Measurements from ENCODE around the gene TCERG1. TPM values are rescaled to one million over a fixed set of nuclear protein-coding genes. Genes with fewer than 3 reads are reported as not detected.

The TCERG1 gene
- total RNA-seq, 4 donors from 2014 or later = 63.0 to 232 (median 104) TPM

GRCh38 chr5:146402949-146403348 lies 44.2 kb upstream of the TCERG1 start:
- no peaks in the 10 kb centered on the region for H3K36me3 ChIP-seq
- H3K4me1 ChIP-seq = no peaks in the 10 kb centered on the region
- no peak overlapping the region for H3K4me3 ChIP-seq
- TF ChIP-seq, protein P1, sequence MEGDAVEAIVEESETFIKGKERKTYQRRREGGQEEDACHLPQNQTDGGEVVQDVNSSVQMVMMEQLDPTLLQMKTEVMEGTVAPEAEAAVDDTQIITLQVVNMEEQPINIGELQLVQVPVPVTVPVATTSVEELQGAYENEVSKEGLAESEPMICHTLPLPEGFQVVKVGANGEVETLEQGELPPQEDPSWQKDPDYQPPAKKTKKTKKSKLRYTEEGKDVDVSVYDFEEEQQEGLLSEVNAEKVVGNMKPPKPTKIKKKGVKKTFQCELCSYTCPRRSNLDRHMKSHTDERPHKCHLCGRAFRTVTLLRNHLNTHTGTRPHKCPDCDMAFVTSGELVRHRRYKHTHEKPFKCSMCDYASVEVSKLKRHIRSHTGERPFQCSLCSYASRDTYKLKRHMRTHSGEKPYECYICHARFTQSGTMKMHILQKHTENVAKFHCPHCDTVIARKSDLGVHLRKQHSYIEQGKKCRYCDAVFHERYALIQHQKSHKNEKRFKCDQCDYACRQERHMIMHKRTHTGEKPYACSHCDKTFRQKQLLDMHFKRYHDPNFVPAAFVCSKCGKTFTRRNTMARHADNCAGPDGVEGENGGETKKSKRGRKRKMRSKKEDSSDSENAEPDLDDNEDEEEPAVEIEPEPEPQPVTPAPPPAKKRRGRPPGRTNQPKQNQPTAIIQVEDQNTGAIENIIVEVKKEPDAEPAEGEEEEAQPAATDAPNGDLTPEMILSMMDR (IDR thresholded peaks at IDR 0.05) = no peak
- TF ChIP-seq POLR2A (IDR thresholded peaks at IDR 0.05) = no peak
- H3K27ac ChIP-seq = no peak overlapping the region
- no peaks in the 10 kb centered on the region for H3K27me3 ChIP-seq
- H3K9me3 ChIP-seq = no peaks in the 10 kb centered on the region
- DNase-seq = no peak

GRCh38 chr5:146409054-146409671 lies 38.0 kb upstream of the TCERG1 start:
- no peak for TF ChIP-seq POLR2A (IDR thresholded peaks at IDR 0.05)
- TF ChIP-seq, protein P1 (IDR thresholded peaks at IDR 0.05) = no peak
- DNase-seq = no peak
- H3K27me3 ChIP-seq = no peaks in the 10 kb centered on the region
- no peaks in the 10 kb centered on the region for H3K9me3 ChIP-seq
- H3K36me3 ChIP-seq = no peaks in the 10 kb centered on the region
- no peak overlapping the region for H3K4me3 ChIP-seq
- no peak overlapping the region for H3K27ac ChIP-seq
- no peaks in the 10 kb centered on the region for H3K4me1 ChIP-seq

GRCh38 chr5:146410272-146410671 lies 36.9 kb upstream of the TCERG1 start:
- no peaks in the 10 kb centered on the region for H3K4me1 ChIP-seq
- H3K36me3 ChIP-seq = no peaks in the 10 kb centered on the region
- no peak for DNase-seq
- H3K27ac ChIP-seq = no peak overlapping the region
- H3K27me3 ChIP-seq = no peaks in the 10 kb centered on the region
- H3K9me3 ChIP-seq = no peaks in the 10 kb centered on the region
- TF ChIP-seq POLR2A (IDR thresholded peaks at IDR 0.05) = no peak
- TF ChIP-seq, protein P1 (IDR thresholded peaks at IDR 0.05) = no peak
- no peak overlapping the region for H3K4me3 ChIP-seq

DNA sequence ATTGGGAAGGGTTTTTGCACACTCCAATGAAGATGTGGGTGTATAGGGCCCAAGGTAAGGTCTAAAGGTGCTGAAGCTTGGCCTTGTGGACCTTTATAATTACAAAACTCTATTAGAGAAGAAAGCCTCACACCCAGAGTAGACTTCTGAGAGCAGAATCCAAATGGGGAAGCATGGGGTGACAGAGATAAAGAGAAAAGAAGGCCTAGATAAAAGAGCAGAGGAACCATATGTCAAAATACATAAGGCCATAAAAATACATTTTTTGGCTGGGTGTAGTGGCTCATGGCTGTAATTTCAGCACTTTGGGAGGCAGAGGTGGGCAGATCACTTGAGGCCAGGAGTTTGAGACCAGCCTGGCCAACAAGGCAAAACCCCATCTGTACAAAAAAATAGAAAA lies 27.4 kb upstream of the TCERG1 start:
- H3K4me3 ChIP-seq = no peak overlapping the region

GRCh38 chr5:146425023-146425422 lies 22.1 kb upstream of the TCERG1 start:
- H3K4me3 ChIP-seq = no peak overlapping the region
- no peaks in the 10 kb centered on the region for H3K9me3 ChIP-seq
- H3K27me3 ChIP-seq = no peaks in the 10 kb centered on the region
- H3K27ac ChIP-seq = no peak overlapping the region
- no peak for DNase-seq
- peaks cover 0 to 9% (median 0%) of the 10 kb centered on the region in 4 donors for H3K4me1 ChIP-seq
- TF ChIP-seq, protein P1 (IDR thresholded peaks at IDR 0.05) = no peak
- TF ChIP-seq POLR2A (IDR thresholded peaks at IDR 0.05) = no peak
- no peaks in the 10 kb centered on the region for H3K36me3 ChIP-seq

More for the DNA sequence above, 27.4 kb upstream of the TCERG1 start:
- H3K27me3 ChIP-seq = no peaks in the 10 kb centered on the region
- no peak for DNase-seq
- H3K36me3 ChIP-seq = no peaks in the 10 kb centered on the region
- no peaks in the 10 kb centered on the region for H3K4me1 ChIP-seq
- TF ChIP-seq, protein P1 (IDR thresholded peaks at IDR 0.05) = no peak
- TF ChIP-seq POLR2A (IDR thresholded peaks at IDR 0.05) = no peak
- no peaks in the 10 kb centered on the region for H3K9me3 ChIP-seq
- H3K27ac ChIP-seq = no peak overlapping the region

Data from Peyer's patch (tissue), 4 donors.